ENCODE measurements around the gene FAM107A.
"Not testable (repeated sequence)": the region's sequence is repeated elsewhere in the genome, so short reads cannot be mapped to it uniquely, and the experiment has no call there.

FAM107A gene

GRCh38 chr3:58537412-58538301, 39.5 kb downstream of the FAM107A start:
- DNase-seq (ENCODE audit: low read depth in 2 of 2, low spot score in 1 of 2) = no peak

- no peak for DNase-seq (ENCODE audit: low read depth in 2 of 2, low spot score in 1 of 2)
These were observed 40.4 kb downstream of the FAM107A start, which contains the start of gene ACOX2 for GRCh38 chr3:58536501-58537411. Gene ACOX2 (minus strand): TSS chr3:58537190. CDS start chr3:58535106, 2,084 bp downstream.

- DNase-seq (ENCODE audit: low read depth in 2 of 2, low spot score in 1 of 2) = no peak
These were observed 41.4 kb downstream of the FAM107A start for GRCh38 chr3:58535531-58536500.

GRCh38 chr3:58534592-58535494, 42.3 kb downstream of the FAM107A start:
- DNase-seq (ENCODE audit: low read depth in 2 of 2, low spot score in 1 of 2) = no peak

- DNase-seq (ENCODE audit: low read depth in 2 of 2, low spot score in 1 of 2) = peak; percentile 62 to 68
These were observed 44.4 kb downstream of the FAM107A start for GRCh38 chr3:58532794-58533220.

GRCh38 chr3:58531956-58532355, 45.2 kb downstream of the FAM107A start:
- DNase-seq (ENCODE audit: low read depth in 2 of 2, low spot score in 1 of 2) = no peak

GRCh38 chr3:58531555-58531954, 45.6 kb downstream of the FAM107A start:
- DNase-seq (ENCODE audit: low read depth in 2 of 2, low spot score in 1 of 2) = no peak

- DNase-seq (ENCODE audit: low read depth in 2 of 2, low spot score in 1 of 2) = no peak
These were observed 46.8 kb downstream of the FAM107A start for GRCh38 chr3:58530354-58530865.

GRCh38 chr3:58529516-58530353, 47.5 kb downstream of the FAM107A start:
- no peak for DNase-seq (ENCODE audit: low read depth in 2 of 2, low spot score in 1 of 2)

GRCh38 chr3:58528629-58529028, 48.6 kb downstream of the FAM107A start:
- no peak for DNase-seq (ENCODE audit: low read depth in 2 of 2, low spot score in 1 of 2)

- not testable (repeated sequence) for DNase-seq (ENCODE audit: low read depth in 2 of 2, low spot score in 1 of 2)
These were observed 49.8 kb downstream of the FAM107A start for GRCh38 chr3:58527440-58527839.

- no peak for DNase-seq (ENCODE audit: low read depth in 2 of 2, low spot score in 1 of 2)
These were observed 50.7 kb downstream of the FAM107A start for GRCh38 chr3:58526515-58526957.

GRCh38 chr3:58524326-58524888, 52.8 kb downstream of the FAM107A start:
- no peak for DNase-seq (ENCODE audit: low read depth in 2 of 2, low spot score in 1 of 2)

GRCh38 chr3:58522759-58523425, 54.3 kb downstream of the FAM107A start:
- no peak for DNase-seq (ENCODE audit: low read depth in 2 of 2, low spot score in 1 of 2)

- no peak for DNase-seq (ENCODE audit: low read depth in 2 of 2, low spot score in 1 of 2)
These were observed 55.1 kb downstream of the FAM107A start for GRCh38 chr3:58521917-58522631.

- no peak for DNase-seq (ENCODE audit: low read depth in 2 of 2, low spot score in 1 of 2)
These were observed 55.9 kb downstream of the FAM107A start for GRCh38 chr3:58521336-58521670.
